Fibroblast of lung (primary cell): ENCODE results near the gene EML1.

ENCODE experiments used
- EZH2 ChIP-seq: IDR thresholded peaks from 2 replicates; pipeline ENCODE4 v1.5.1; 2012; ENCODE audit warnings: low read length, control low read depth, mild to moderate bottlenecking; ENCODE audit errors: missing control alignments
- TF ChIP-seq, protein P1 (sequence below), 2 donors: IDR thresholded peaks in 1 of 2; conservative IDR thresholded peaks in 1 of 2; 1 replicate in 1 of 2; 2 replicates in 1 of 2; pipeline ENCODE4 v1.5.1; 2011 to 2012; ENCODE audit warnings: low read length in 2 of 2, control low read depth in 1 of 2, inconsistent platforms in 1 of 2, low read depth in 1 of 2, mild to moderate bottlenecking in 1 of 2

DNA sequence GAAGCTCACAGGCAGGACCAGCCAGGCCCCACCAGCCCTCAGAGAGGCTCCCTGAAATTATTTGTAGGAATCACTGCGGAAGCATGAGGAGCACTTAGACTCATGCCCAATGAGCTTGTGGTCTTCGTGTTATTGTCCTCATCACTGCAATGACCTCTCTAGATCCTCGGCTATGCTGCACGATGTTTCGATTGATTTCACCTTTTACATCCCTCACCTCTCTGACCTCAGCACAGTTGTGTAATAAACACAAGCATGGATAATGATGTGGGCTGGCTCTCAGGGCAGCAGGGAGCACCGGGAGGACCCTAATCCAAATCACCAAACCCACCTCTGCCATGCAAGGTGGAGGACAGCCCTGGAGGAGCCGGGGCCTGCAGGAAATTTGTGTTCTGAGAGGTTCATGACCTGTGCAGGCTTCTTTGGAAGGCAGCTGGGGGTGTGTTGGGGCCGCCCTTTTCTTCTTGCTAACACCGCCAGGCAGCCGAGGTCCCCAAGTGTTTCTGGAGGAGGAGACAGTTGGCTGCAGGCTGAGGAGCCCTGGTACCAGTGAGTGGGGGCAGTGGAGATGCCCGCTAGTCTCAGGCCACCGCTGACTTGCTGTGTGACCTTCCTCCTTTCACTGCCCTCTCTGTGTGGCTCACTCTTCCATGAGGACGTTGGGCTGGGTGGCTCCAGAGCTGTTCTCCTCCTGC is 29.5 kb upstream of the EML1 start:
- TF ChIP-seq, protein P1, sequence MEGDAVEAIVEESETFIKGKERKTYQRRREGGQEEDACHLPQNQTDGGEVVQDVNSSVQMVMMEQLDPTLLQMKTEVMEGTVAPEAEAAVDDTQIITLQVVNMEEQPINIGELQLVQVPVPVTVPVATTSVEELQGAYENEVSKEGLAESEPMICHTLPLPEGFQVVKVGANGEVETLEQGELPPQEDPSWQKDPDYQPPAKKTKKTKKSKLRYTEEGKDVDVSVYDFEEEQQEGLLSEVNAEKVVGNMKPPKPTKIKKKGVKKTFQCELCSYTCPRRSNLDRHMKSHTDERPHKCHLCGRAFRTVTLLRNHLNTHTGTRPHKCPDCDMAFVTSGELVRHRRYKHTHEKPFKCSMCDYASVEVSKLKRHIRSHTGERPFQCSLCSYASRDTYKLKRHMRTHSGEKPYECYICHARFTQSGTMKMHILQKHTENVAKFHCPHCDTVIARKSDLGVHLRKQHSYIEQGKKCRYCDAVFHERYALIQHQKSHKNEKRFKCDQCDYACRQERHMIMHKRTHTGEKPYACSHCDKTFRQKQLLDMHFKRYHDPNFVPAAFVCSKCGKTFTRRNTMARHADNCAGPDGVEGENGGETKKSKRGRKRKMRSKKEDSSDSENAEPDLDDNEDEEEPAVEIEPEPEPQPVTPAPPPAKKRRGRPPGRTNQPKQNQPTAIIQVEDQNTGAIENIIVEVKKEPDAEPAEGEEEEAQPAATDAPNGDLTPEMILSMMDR (conservative IDR thresholded peaks at IDR 0.05 in 1 of 2, IDR thresholded peaks at IDR 0.05 in 1 of 2; ENCODE audit: low read depth in 1 of 2, low read length in 2 of 2), result no peak
- TF ChIP-seq EZH2, result no peak
